HepG2 (cell line): Measurements from ENCODE around the gene DPP6. TPM values are rescaled to one million over a fixed set of nuclear protein-coding genes. Genes with fewer than 3 reads are reported as not detected.

Source experiments
- ATAC-seq: fragments of 200-7000 bp; cut with Tn5 transposase; 3 replicates; pipeline ENCODE4 v1.9.1; 2020; ENCODE audit warnings: mild to moderate bottlenecking, moderate library complexity
- BruUV-seq: library from RNA; stranded (reverse); fragments of 400-500 nt; replicated peaks from 2 replicates; lab custom pipeline; 2021; lab: Mats Ljungman, UMichigan
- CTCF ChIA-PET: fragments of 300-600 bp; formaldehyde crosslinking; extraction: SDS; loops from one replicate; lab custom pipeline; 2021; ENCODE audit warnings: low total read pairs, inconsistent platforms, low intra/inter-chr PET ratio; lab: Yijun Ruan, JAX
- POLR2A ChIA-PET: fragments of 350-600 bp; sonication (Branson Sonifier 250); formaldehyde crosslinking; loops from one replicate; lab custom pipeline; 2020; ENCODE audit warnings: antibody characterized with exemption, inconsistent platforms; lab: Yijun Ruan, JAX
- DNase-seq: peaks from one replicate; pipeline ENCODE4 v3.0.0-alpha.2; 2015; ENCODE audit warnings: low spot score
- FAIRE-seq: peaks from 3 replicates; lab custom pipeline; 2011; peaks lifted over from hg19 to GRCh38; lab: Jason Lieb, UNC
- H2AFZ ChIP-seq: one replicate; pipeline ENCODE4 v1.6.1; 2011; ENCODE audit warnings: low read length, inconsistent platforms
- H3K27ac ChIP-seq: fragments of 300-600 bp; 3 replicates; pipeline ENCODE4 v1.8.0; 2011; ENCODE audit warnings: mixed run types, mild to moderate bottlenecking, mixed read lengths, low read length, inconsistent platforms; ENCODE audit not compliant: insufficient read depth; ENCODE audit errors: extremely low read length
- H3K27me3 ChIP-seq, 2 experiments: fragments of 200-600 bp in 1 of 2; 2 replicates in 1 of 2; 3 replicates in 1 of 2; pipeline versions ENCODE4 v1.6.0 to v1.8.0; 2011; ENCODE audit warnings: low read length in 2 of 2, mild to moderate bottlenecking in 2 of 2, moderate library complexity in 2 of 2, inconsistent platforms in 1 of 2; ENCODE audit not compliant: insufficient read depth in 2 of 2, control insufficient read depth in 1 of 2
- H3K36me3 ChIP-seq, 2 experiments: fragments of 200-600 bp in 1 of 2; replicated peaks in 1 of 2; 2 replicates in 1 of 2; 3 replicates in 1 of 2; pipeline versions ENCODE4 v1.5.1 to v1.8.0; 2011; ENCODE audit warnings: low read length in 2 of 2, inconsistent platforms in 1 of 2; ENCODE audit not compliant: insufficient read depth in 2 of 2, control insufficient read depth in 1 of 2
- H3K4me1 ChIP-seq: 2 replicates; pipeline ENCODE4 v1.5.1; 2012; ENCODE audit warnings: low read length, inconsistent platforms; ENCODE audit not compliant: insufficient read depth
- H3K4me2 ChIP-seq: 2 replicates; pipeline ENCODE4 v1.6.0; 2011; ENCODE audit warnings: low read depth, low read length, inconsistent platforms
- H3K4me3 ChIP-seq, 3 experiments: fragments of 200-600 bp in 1 of 3; sonication (generic), shearing (Covaris generic) in 1 of 3; replicated peaks in 1 of 3; 2 replicates each; pipeline ENCODE4 v1.5.1; 2011 to 2016; ENCODE audit warnings: low read length in 3 of 3, inconsistent platforms in 2 of 3, low read depth in 2 of 3, mild to moderate bottlenecking in 2 of 3, control low read depth in 1 of 3, mixed read lengths in 1 of 3; ENCODE audit not compliant: insufficient read depth in 1 of 3
- H3K79me2 ChIP-seq: one replicate; pipeline ENCODE4 v1.6.1; 2011; ENCODE audit warnings: low read length, inconsistent platforms; ENCODE audit not compliant: insufficient read depth
- H3K9ac ChIP-seq: 2 replicates; pipeline ENCODE4 v1.6.0; 2011; ENCODE audit warnings: mild to moderate bottlenecking, low read depth, low read length, inconsistent platforms; ENCODE audit not compliant: insufficient read depth
- H3K9me3 ChIP-seq: 2 replicates; pipeline ENCODE4 v1.5.1; 2012; ENCODE audit warnings: mild to moderate bottlenecking, low read length
- H4K20me1 ChIP-seq: 2 replicates; pipeline ENCODE4 v1.6.0; 2011; ENCODE audit warnings: inconsistent platforms, mild to moderate bottlenecking, low read length, moderate library complexity; ENCODE audit not compliant: insufficient read depth
- DBP ChIP-seq: sonication (generic); formaldehyde crosslinking; IDR thresholded peaks from 2 replicates; pipeline ENCODE4 v1.4.0; 2020; ENCODE audit warnings: missing genetic modification reagents; ENCODE audit errors: not compliant biosample characterization
- DR1 ChIP-seq: sonication (generic); formaldehyde crosslinking; IDR thresholded peaks from 2 replicates; pipeline ENCODE4 v1.8.0; 2021; ENCODE audit warnings: mild to moderate bottlenecking, missing genetic modification reagents, inconsistent platforms
- EP300 ChIP-seq, 3 experiments: sonication (generic) in 1 of 3; formaldehyde crosslinking in 1 of 3; IDR thresholded peaks; 2 replicates each; pipeline versions ENCODE4 v1.5.1 to v1.6.1; 2011 to 2020; ENCODE audit warnings: low read depth in 2 of 3, low read length in 2 of 3, borderline replicate concordance in 1 of 3, improper control_type of control experiment in 1 of 3, mild to moderate bottlenecking in 1 of 3, missing genetic modification reagents in 1 of 3, moderate library complexity in 1 of 3
- HINFP ChIP-seq: sonication (generic); formaldehyde crosslinking; IDR thresholded peaks from 2 replicates; pipeline ENCODE4 v1.4.0; 2020; ENCODE audit warnings: low read depth, mild to moderate bottlenecking, missing genetic modification reagents
- KDM2A ChIP-seq: sonication (generic); formaldehyde crosslinking; IDR thresholded peaks from 2 replicates; pipeline ENCODE4 v1.4.0; 2020; ENCODE audit warnings: low read depth, missing genetic modification reagents, borderline replicate concordance
- MED13 ChIP-seq: sonication (generic); formaldehyde crosslinking; IDR thresholded peaks from 2 replicates; pipeline ENCODE4 v1.5.0; 2020; ENCODE audit warnings: missing genetic modification reagents
- NFKB2 ChIP-seq: sonication (generic); formaldehyde crosslinking; IDR thresholded peaks from 2 replicates; pipeline ENCODE4 v1.4.0; 2020; ENCODE audit warnings: missing genetic modification reagents, borderline replicate concordance
- TERF1 ChIP-seq: sonication (generic); formaldehyde crosslinking; IDR thresholded peaks from 2 replicates; pipeline ENCODE4 v1.8.0; 2022; ENCODE audit warnings: mild to moderate bottlenecking, missing genetic modification reagents, moderate library complexity
- TOE1 ChIP-seq: sonication (generic); formaldehyde crosslinking; IDR thresholded peaks from 2 replicates; pipeline ENCODE4 v1.4.0; 2020; ENCODE audit warnings: mild to moderate bottlenecking, missing genetic modification reagents
- ZBTB37 ChIP-seq: sonication (generic); formaldehyde crosslinking; IDR thresholded peaks from 2 replicates; pipeline ENCODE4 v1.4.0; 2020; ENCODE audit warnings: mild to moderate bottlenecking, missing genetic modification reagents
- WGBS: methylation state at CpG from one replicate; pipeline ENCODE4 v1.1.6; 2017; ENCODE audit warnings: low lambda C conversion rate; 5-methylcytosine and 5-hydroxymethylcytosine counted together
- in situ Hi-C: cut with HindIII; loops from 2 replicates; pipeline ENCODE4 v1.10.0; 2017; ENCODE audit warnings: low pct_unique_long_range_greater_than_20kb; ENCODE audit not compliant: extremely low pct_ligation_motif_present
- intact Hi-C: fragments of 100-400 bp; cut with micrococcal nuclease; formaldehyde crosslinking; loops from one replicate; pipeline ENCODE4 v1.10.0; 2022; ENCODE audit not compliant: unreplicated experiment
- polyA plus RNA-seq, 8 experiments: library from polyadenylated mRNA; depleted of rRNA in 3 of 8; stranded (reverse) in 7 of 8; unstranded in 1 of 8; fragments of >200 nt; fragmentation: Illumina TruSeq in 4 of 8; extraction: Trizol in 4 of 8; gene quantifications; 2 replicates each; pipeline versions ENCODE4 v1.2.1 to v1.2.3, GENCODE V29; 2011 to 2016; ENCODE audit warnings: low read depth in 4 of 8, missing spikeins in 1 of 8, mixed read lengths in 1 of 8; ENCODE audit not compliant: insufficient read depth in 1 of 8
- total RNA-seq, 5 experiments: library from RNA; depleted of rRNA; stranded (reverse); fragments of >200 nt; fragmentation: Illumina TruSeq; extraction: Trizol; gene quantifications; 2 replicates each; pipeline ENCODE4 v1.2.3, GENCODE V29; 2016; ENCODE audit warnings: low read depth in 1 of 5
- TF ChIP-seq, protein P1 (sequence below), 2 experiments: sonication (generic) in 1 of 2; formaldehyde crosslinking in 1 of 2; IDR thresholded peaks; 2 replicates each; pipeline versions ENCODE4 v1.4.0 to v1.6.1; 2018 to 2020; ENCODE audit warnings: missing genetic modification reagents in 2 of 2, borderline replicate concordance in 1 of 2, low read depth in 1 of 2, mild to moderate bottlenecking in 1 of 2, missing biosample characterization in 1 of 2
- TF ChIP-seq, protein P2 (sequence below): IDR thresholded peaks from 2 replicates; pipeline ENCODE4 v1.6.1; 2016; ENCODE audit warnings: control low read depth

The DPP6 gene
- total and polyA plus RNA-seq, 2 of the 13 experiments (the other 11 are each of a cell fraction or from before 2014, with no cell fraction given): not detected

DNA sequence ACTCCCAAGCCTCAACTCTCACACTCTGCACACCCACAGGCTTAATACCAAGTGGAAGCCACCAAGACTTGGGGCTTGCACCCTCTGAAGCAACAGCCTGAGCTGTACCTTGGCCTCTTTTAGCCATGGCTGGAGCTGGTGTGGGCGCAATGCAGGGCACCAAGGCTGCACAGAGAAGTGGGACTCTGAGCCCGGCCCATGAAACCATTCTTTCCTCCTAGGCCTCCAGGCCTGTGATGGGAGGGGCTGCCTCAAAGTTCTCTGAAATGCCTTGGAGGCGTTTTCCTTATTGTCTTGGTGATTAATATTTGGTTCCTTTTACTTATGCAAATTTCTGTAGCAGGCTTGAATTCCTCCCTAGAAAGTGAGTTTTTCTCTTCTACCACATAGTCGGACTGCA, 674.2 kb downstream of the DPP6 start:
- POLR2A ChIA-PET: no interaction called here
- WGBS: 2% methylated on average over 2 of the region's 4 CpGs
- ATAC-seq (no peak), DNase-seq (no peak), FAIRE-seq (no peak)
- no peaks in the 10 kb centered on the region for H3K27me3 ChIP-seq
- in situ Hi-C loops (no loop called here), intact Hi-C loops (no loop called here)
- H3K36me3 ChIP-seq: no peaks in the 10 kb centered on the region
- H3K9me3 ChIP-seq: peaks cover 26% of the 10 kb centered on the region
- no peak overlapping the region for H3K9ac ChIP-seq
- H4K20me1 ChIP-seq: no peaks in the 10 kb centered on the region
- BruUV-seq: no TSS peak
- no peak overlapping the region for H3K4me3 ChIP-seq
- H3K4me2 ChIP-seq: no peak overlapping the region
- H3K79me2 ChIP-seq: no peaks in the 10 kb centered on the region
- H3K4me1 ChIP-seq: no peaks in the 10 kb centered on the region
- CTCF ChIA-PET: no interaction called here
- H2AFZ ChIP-seq: no peak overlapping the region
- H3K27ac ChIP-seq: no peak overlapping the region
- TF ChIP-seq ZBTB37 (CRISPR knock-in tag): no peak
- no peak for TF ChIP-seq HINFP
- TF ChIP-seq, protein P1, sequence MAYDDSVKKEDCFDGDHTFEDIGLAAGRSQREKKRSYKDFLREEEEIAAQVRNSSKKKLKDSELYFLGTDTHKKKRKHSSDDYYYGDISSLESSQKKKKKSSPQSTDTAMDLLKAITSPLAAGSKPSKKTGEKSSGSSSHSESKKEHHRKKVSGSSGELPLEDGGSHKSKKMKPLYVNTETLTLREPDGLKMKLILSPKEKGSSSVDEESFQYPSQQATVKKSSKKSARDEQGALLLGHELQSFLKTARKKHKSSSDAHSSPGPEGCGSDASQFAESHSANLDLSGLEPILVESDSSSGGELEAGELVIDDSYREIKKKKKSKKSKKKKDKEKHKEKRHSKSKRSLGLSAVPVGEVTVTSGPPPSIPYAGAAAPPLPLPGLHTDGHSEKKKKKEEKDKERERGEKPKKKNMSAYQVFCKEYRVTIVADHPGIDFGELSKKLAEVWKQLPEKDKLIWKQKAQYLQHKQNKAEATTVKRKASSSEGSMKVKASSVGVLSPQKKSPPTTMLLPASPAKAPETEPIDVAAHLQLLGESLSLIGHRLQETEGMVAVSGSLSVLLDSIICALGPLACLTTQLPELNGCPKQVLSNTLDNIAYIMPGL (CRISPR knock-in tag; IDR thresholded peaks at IDR 0.05; ENCODE audit: borderline replicate concordance in 1 of 2, low read depth in 1 of 2): no peak
- TF ChIP-seq TOE1: no peak
- TF ChIP-seq TERF1: no peak
- TF ChIP-seq KDM2A (CRISPR knock-in tag): no peak
- TF ChIP-seq, protein P2, sequence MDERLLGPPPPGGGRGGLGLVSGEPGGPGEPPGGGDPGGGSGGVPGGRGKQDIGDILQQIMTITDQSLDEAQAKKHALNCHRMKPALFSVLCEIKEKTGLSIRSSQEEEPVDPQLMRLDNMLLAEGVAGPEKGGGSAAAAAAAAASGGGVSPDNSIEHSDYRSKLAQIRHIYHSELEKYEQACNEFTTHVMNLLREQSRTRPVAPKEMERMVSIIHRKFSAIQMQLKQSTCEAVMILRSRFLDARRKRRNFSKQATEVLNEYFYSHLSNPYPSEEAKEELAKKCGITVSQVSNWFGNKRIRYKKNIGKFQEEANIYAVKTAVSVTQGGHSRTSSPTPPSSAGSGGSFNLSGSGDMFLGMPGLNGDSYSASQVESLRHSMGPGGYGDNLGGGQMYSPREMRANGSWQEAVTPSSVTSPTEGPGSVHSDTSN: no peak
- TF ChIP-seq NFKB2 (CRISPR knock-in tag): no peak
- TF ChIP-seq MED13 (CRISPR knock-in tag): no peak
- TF ChIP-seq DR1 (CRISPR knock-in tag): no peak
- TF ChIP-seq DBP: no peak
- TF ChIP-seq EP300 (IDR thresholded peaks at IDR 0.05; ENCODE audit: low read depth in 2 of 2, low read length in 2 of 2): no peak
- no peak for TF ChIP-seq EP300 (CRISPR knock-in tag; IDR thresholded peaks at IDR 0.05; ENCODE audit: borderline replicate concordance)
